ENCODE results near the gene COL4A6.

The COL4A6 gene

GRCh38 chrX:108306086-108306485 lies 132.1 kb downstream of the COL4A6 start:
- TF ChIP-seq EP300 (IDR thresholded peaks at IDR 0.05; ENCODE audit: borderline replicate concordance) (no peak), USF1 (IDR thresholded peaks at IDR 0.05) (no peak), REST (IDR thresholded peaks at IDR 0.05; ENCODE audit: low read depth) (no peak), NFIC (IDR thresholded peaks at IDR 0.05) (no peak), YY1 (IDR thresholded peaks at IDR 0.05; ENCODE audit: low read depth) (no peak), TAF1 (IDR thresholded peaks at IDR 0.05; ENCODE audit: low read depth) (no peak), CREB1 (IDR thresholded peaks at IDR 0.05; ENCODE audit: low read depth) (no peak), FOXM1 (IDR thresholded peaks at IDR 0.05; ENCODE audit: borderline replicate concordance, low read depth) (no peak), ZBTB7A (IDR thresholded peaks at IDR 0.05; ENCODE audit: low read depth) (no peak), TEAD4 (IDR thresholded peaks at IDR 0.05) (no peak), EGR1 (IDR thresholded peaks at IDR 0.05) (no peak), TCF12 (IDR thresholded peaks at IDR 0.05; ENCODE audit: low read depth) (no peak), CEBPB (IDR thresholded peaks at IDR 0.05) (no peak), RAD21 (IDR thresholded peaks at IDR 0.05; ENCODE audit: low read depth) (no peak), MAX (IDR thresholded peaks at IDR 0.05) (no peak)

- TF ChIP-seq RAD21 (IDR thresholded peaks at IDR 0.05; ENCODE audit: low read depth) (no peak), EGR1 (IDR thresholded peaks at IDR 0.05) (no peak), REST (IDR thresholded peaks at IDR 0.05; ENCODE audit: low read depth) (no peak), TAF1 (IDR thresholded peaks at IDR 0.05; ENCODE audit: low read depth) (no peak), MAX (IDR thresholded peaks at IDR 0.05) (no peak), CEBPB (IDR thresholded peaks at IDR 0.05) (no peak), TCF12 (IDR thresholded peaks at IDR 0.05; ENCODE audit: low read depth) (no peak), FOXM1 (IDR thresholded peaks at IDR 0.05; ENCODE audit: borderline replicate concordance, low read depth) (no peak), CREB1 (IDR thresholded peaks at IDR 0.05; ENCODE audit: low read depth) (no peak)
These were observed 133.5 kb downstream of the COL4A6 start for GRCh38 chrX:108304757-108305156.

GRCh38 chrX:108304210-108304609 lies 134.0 kb downstream of the COL4A6 start:
- TF ChIP-seq RAD21 (IDR thresholded peaks at IDR 0.05; ENCODE audit: low read depth) (peak; percentile 37), TCF12 (IDR thresholded peaks at IDR 0.05; ENCODE audit: low read depth) (no peak)

- TF ChIP-seq NFIC (IDR thresholded peaks at IDR 0.05) (no peak), FOXM1 (IDR thresholded peaks at IDR 0.05; ENCODE audit: borderline replicate concordance, low read depth) (no peak), EP300 (IDR thresholded peaks at IDR 0.05; ENCODE audit: borderline replicate concordance) (no peak), ZBTB7A (IDR thresholded peaks at IDR 0.05; ENCODE audit: low read depth) (no peak), USF1 (IDR thresholded peaks at IDR 0.05) (no peak), REST (IDR thresholded peaks at IDR 0.05; ENCODE audit: low read depth) (no peak), YY1 (IDR thresholded peaks at IDR 0.05; ENCODE audit: low read depth) (no peak), EGR1 (IDR thresholded peaks at IDR 0.05) (no peak), CREB1 (IDR thresholded peaks at IDR 0.05; ENCODE audit: low read depth) (no peak), CEBPB (IDR thresholded peaks at IDR 0.05) (no peak), RAD21 (IDR thresholded peaks at IDR 0.05; ENCODE audit: low read depth) (no peak), TAF1 (IDR thresholded peaks at IDR 0.05; ENCODE audit: low read depth) (no peak), TCF12 (IDR thresholded peaks at IDR 0.05; ENCODE audit: low read depth) (no peak), MAX (IDR thresholded peaks at IDR 0.05) (no peak), TEAD4 (IDR thresholded peaks at IDR 0.05) (no peak)
These were observed 134.5 kb downstream of the COL4A6 start for GRCh38 chrX:108303682-108304081.

Measured in Ishikawa (cell line).